Measurements from ENCODE around the gene PDZD2.

Gene PDZD2

GRCh38 chr5:31900296-31900865 lies 261.4 kb downstream of the PDZD2 start:
- no peaks in the 10 kb centered on the region for H3K36me3 ChIP-seq (ENCODE audit: insufficient read depth, low read length)
- H3K79me2 ChIP-seq (ENCODE audit: insufficient read depth, low read length): no peaks in the 10 kb centered on the region
- H3K4me2 ChIP-seq (ENCODE audit: insufficient read depth, low read length): no peak overlapping the region
- TF ChIP-seq EZH2 (IDR thresholded peaks at IDR 0.05; ENCODE audit: borderline replicate concordance, low read depth, low read length, severe bottlenecking) (no peak), CTCF (IDR thresholded peaks at IDR 0.05; ENCODE audit: borderline replicate concordance, extremely low read depth, low read length, poor library complexity, severe bottlenecking) (no peak)
- ATAC-seq (ENCODE audit: insufficient read depth, low read depth): no peak
- H3K4me1 ChIP-seq (ENCODE audit: insufficient read depth, low read length): no peaks in the 10 kb centered on the region
- H3K27ac ChIP-seq (ENCODE audit: low read length): no peak overlapping the region
- H3K9ac ChIP-seq (ENCODE audit: low read depth, low read length): no peak overlapping the region
- H3K27me3 ChIP-seq (ENCODE audit: insufficient read depth, low read length, poor library complexity): peaks cover 4% of the 10 kb centered on the region
- no peaks in the 10 kb centered on the region for H3K9me3 ChIP-seq (ENCODE audit: insufficient read depth, low read length, severe bottlenecking)
- no peak for DNase-seq
- H3K4me3 ChIP-seq (ENCODE audit: low read depth in 1 of 2, low read length in 2 of 2): no peak overlapping the region
- H4K20me1 ChIP-seq (ENCODE audit: insufficient read depth, low read length): no peaks in the 10 kb centered on the region
- H2AFZ ChIP-seq (ENCODE audit: low read depth, low read length): no peak overlapping the region

GRCh38 chr5:31901807-31902530 lies 263.0 kb downstream of the PDZD2 start:
- TF ChIP-seq EZH2 (IDR thresholded peaks at IDR 0.05; ENCODE audit: borderline replicate concordance, low read depth, low read length, severe bottlenecking): no peak
- TF ChIP-seq CTCF (IDR thresholded peaks at IDR 0.05; ENCODE audit: borderline replicate concordance, extremely low read depth, low read length, poor library complexity, severe bottlenecking): no peak
- Histone ChIP-seq H4K20me1 (ENCODE audit: insufficient read depth, low read length) (no peaks in the 10 kb centered on the region), H2AFZ (ENCODE audit: low read depth, low read length) (no peak overlapping the region), H3K27ac (ENCODE audit: low read length) (no peak overlapping the region), H3K9me3 (ENCODE audit: insufficient read depth, low read length, severe bottlenecking) (no peaks in the 10 kb centered on the region), H3K4me3 (ENCODE audit: low read depth in 1 of 2, low read length in 2 of 2) (no peak overlapping the region), H3K4me2 (ENCODE audit: insufficient read depth, low read length) (no peak overlapping the region), H3K4me1 (ENCODE audit: insufficient read depth, low read length) (no peaks in the 10 kb centered on the region), H3K36me3 (ENCODE audit: insufficient read depth, low read length) (no peaks in the 10 kb centered on the region), H3K27me3 (ENCODE audit: insufficient read depth, low read length, poor library complexity) (peaks cover 4% of the 10 kb centered on the region), H3K79me2 (ENCODE audit: insufficient read depth, low read length) (no peaks in the 10 kb centered on the region), H3K9ac (ENCODE audit: low read depth, low read length) (no peak overlapping the region)
- ATAC-seq (ENCODE audit: insufficient read depth, low read depth) (no peak), DNase-seq (no peak)

- no peaks in the 10 kb centered on the region for H3K36me3 ChIP-seq (ENCODE audit: insufficient read depth, low read length)
- no peaks in the 10 kb centered on the region for H3K27me3 ChIP-seq (ENCODE audit: insufficient read depth, low read length, poor library complexity)
- H2AFZ ChIP-seq (ENCODE audit: low read depth, low read length): no peak overlapping the region
- no peaks in the 10 kb centered on the region for H3K4me1 ChIP-seq (ENCODE audit: insufficient read depth, low read length)
- H3K9ac ChIP-seq (ENCODE audit: low read depth, low read length): no peak overlapping the region
- no peak for ATAC-seq (ENCODE audit: insufficient read depth, low read depth)
- H3K27ac ChIP-seq (ENCODE audit: low read length): no peak overlapping the region
- no peak overlapping the region for H3K4me2 ChIP-seq (ENCODE audit: insufficient read depth, low read length)
- DNase-seq: no peak
- no peaks in the 10 kb centered on the region for H3K9me3 ChIP-seq (ENCODE audit: insufficient read depth, low read length, severe bottlenecking)
- H3K79me2 ChIP-seq (ENCODE audit: insufficient read depth, low read length): no peaks in the 10 kb centered on the region
- TF ChIP-seq EZH2 (IDR thresholded peaks at IDR 0.05; ENCODE audit: borderline replicate concordance, low read depth, low read length, severe bottlenecking): no peak
- TF ChIP-seq CTCF (IDR thresholded peaks at IDR 0.05; ENCODE audit: borderline replicate concordance, extremely low read depth, low read length, poor library complexity, severe bottlenecking): no peak
- no peaks in the 10 kb centered on the region for H4K20me1 ChIP-seq (ENCODE audit: insufficient read depth, low read length)
- H3K4me3 ChIP-seq (ENCODE audit: low read depth in 1 of 2, low read length in 2 of 2): no peak overlapping the region
These were observed 269.5 kb downstream of the PDZD2 start for GRCh38 chr5:31908396-31908795.
